GM19438 (cell line): ENCODE data around the gene MAMLD1.

Experiments used
- ATAC-seq: cut with Tn5 transposase; IDR thresholded peaks from one replicate; pipeline ENCODE4 v1.9.1; 2021; ENCODE audit warnings: low read depth; ENCODE audit not compliant: unreplicated experiment

The MAMLD1 gene

DNA sequence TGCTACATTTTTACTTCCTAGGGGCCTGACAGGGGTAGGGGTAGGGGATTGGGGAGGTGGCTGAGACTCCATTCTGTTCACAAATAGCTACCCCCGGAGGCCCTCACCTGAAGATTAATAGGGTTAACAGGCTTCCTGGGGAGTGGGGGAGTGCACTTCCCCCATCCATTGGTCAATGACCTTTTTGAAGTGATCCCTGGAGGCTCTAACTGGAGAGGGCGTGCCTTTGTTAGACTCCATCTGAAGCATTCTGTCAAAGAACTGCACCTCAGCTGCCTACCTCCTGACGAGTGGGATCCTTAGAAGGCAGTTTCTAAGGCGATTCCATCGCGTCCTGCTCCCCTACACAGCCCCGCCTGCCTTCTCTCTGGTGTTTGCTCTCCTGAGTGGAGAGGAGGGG, 195.3 kb downstream of the MAMLD1 start:
- ATAC-seq, result no peak
